HG02571 (cell line): ENCODE results near the gene FOSL2.

Experiments used
- ATAC-seq: cut with Tn5 transposase; IDR thresholded peaks from one replicate; pipeline ENCODE4 v1.9.1; 2021; ENCODE audit warnings: mild to moderate bottlenecking, moderate library complexity; ENCODE audit not compliant: unreplicated experiment

FOSL2 gene

GRCh38 chr2:28447086-28447485 is 54.4 kb downstream of the FOSL2 start:
- ATAC-seq: no peak

- ATAC-seq: no peak
These were observed 55.5 kb downstream of the FOSL2 start for GRCh38 chr2:28447943-28448792.

GRCh38 chr2:28448793-28449100 is 56.1 kb downstream of the FOSL2 start:
- no peak for ATAC-seq

DNA sequence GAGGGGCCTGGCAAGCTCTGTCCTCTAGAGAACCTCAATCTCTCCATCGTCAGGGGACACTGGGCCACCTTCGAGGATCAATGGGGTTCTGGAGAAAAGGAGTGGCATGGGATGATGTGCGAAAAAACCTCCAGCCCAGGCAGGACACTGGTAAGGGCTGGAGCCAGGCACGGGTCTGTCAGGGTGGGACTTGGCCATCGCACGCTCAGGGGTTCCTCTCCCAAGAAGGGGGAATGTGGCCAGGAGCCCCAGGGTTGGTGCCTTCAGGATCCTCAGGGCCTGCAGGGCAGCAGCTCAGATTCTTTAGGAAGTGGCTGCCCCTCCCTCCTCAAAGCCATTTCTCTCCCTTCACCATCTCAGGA is 56.4 kb downstream of the FOSL2 start:
- no peak for ATAC-seq

- no peak for ATAC-seq
These were observed 57.1 kb downstream of the FOSL2 start for GRCh38 chr2:28449488-28450395.

- ATAC-seq: no peak
These were observed 58.4 kb downstream of the FOSL2 start for GRCh38 chr2:28450901-28451565.

DNA sequence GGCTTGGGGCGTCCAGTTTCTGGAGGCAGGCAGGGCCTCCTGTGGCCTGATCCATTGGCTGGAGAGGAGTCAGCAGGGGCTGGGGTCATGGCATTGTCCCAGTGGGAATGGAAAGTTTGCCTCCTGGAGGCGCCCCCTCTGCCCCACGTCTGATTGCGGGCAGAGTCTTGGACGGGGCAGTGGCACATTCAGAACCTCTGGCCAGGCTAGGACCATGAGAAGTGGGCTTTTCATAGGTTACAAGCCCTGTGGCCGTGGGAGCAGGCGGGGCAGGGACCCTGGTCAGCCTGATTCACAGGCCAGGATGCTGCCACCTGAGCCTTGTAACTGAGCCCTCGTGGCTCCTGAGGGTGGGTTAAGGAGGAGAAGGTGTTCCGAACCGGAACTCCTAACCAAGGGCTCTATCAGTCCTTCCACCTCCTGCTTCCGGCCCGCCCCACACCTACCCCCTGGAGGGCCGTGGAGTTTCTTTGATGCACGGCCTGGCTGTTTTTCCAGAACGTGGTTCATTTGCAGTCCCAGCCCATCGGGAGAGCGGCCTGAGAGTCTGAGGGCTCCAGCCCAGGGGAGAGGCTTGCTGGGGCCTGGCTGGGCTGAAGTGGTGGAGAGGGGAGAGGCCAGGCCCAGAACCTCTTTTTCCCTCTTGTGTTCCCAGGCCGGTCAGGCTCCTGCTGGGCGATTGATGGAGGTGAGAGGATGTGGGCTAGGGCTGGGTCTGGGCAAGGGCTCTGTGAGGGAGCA is 59.3 kb downstream of the FOSL2 start:
- no peak for ATAC-seq

GRCh38 chr2:28452534-28453081 is 60.0 kb downstream of the FOSL2 start:
- ATAC-seq: no peak

GRCh38 chr2:28453396-28453795 is 60.7 kb downstream of the FOSL2 start:
- no peak for ATAC-seq

- ATAC-seq: no peak
These were observed 61.6 kb downstream of the FOSL2 start for GRCh38 chr2:28454016-28454930.

DNA sequence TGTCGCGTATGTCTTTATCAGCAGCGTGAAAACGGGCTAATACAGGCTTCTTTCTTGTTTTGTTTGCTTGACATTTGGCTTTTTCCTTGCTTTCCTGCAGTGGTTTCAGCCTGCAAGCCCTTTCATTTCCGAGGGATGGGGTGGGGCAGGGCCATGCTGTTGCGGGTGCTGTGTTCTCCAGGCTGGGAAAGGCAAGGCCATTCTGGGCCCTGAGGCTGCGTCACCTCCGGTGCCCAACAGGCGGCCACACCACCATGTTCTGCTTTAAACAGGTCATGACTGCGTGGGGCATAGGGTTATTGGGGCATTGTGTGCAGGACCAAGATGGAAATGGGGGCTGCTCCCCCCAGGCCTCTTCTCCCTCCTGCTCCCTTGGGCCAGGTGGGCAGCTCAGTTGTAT is 64.6 kb downstream of the FOSL2 start:
- no peak for ATAC-seq

GRCh38 chr2:28461056-28461455 is 68.4 kb downstream of the FOSL2 start:
- no peak for ATAC-seq

- ATAC-seq: no peak
These were observed 69.5 kb downstream of the FOSL2 start for GRCh38 chr2:28462122-28462521.

GRCh38 chr2:28463211-28463816 is 70.7 kb downstream of the FOSL2 start:
- ATAC-seq: no peak

GRCh38 chr2:28463893-28464292 is 71.2 kb downstream of the FOSL2 start:
- no peak for ATAC-seq

DNA sequence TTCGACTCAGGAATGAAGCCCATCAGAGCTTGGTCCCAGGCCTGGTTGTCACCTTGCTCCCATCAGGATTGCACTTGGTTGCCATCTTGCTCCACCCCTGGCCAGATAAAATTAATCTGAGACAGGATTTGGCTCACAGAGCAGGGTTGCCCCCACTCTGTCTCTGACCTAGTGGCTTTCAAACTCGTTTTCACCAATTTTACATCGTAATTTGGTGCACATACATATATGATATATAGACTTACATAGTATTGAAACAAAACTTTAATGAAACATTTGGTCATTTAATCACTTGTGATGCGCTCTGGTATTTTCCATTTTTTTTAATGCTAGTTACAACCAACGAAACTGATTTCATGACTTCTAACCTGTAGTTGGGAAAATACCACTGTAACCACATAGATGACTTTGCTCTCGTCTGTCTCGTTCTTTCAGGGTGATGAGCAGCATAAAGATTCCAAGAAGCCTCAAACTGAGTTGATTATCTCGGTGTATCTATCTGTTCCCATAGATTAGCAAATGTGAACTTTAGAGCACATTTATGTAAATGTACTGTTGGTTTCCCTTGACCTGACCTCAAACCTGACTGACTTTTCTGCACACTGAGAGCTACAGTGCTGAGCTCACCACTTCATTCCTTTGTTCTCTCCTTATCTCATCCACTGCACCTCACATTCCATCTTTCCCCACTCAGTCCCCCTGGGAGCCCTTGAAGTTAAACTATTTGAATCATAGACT is 72.7 kb downstream of the FOSL2 start:
- ATAC-seq: no peak
